ENCODE measurements around the gene CORT.
A peak's percentile ranks its signal among the peaks of the same experiment; 100 is the strongest.
"Not testable (repeated sequence)": the region's sequence is repeated elsewhere in the genome, so short reads cannot be mapped to it uniquely, and the experiment has no call there.

Gene CORT

DNA sequence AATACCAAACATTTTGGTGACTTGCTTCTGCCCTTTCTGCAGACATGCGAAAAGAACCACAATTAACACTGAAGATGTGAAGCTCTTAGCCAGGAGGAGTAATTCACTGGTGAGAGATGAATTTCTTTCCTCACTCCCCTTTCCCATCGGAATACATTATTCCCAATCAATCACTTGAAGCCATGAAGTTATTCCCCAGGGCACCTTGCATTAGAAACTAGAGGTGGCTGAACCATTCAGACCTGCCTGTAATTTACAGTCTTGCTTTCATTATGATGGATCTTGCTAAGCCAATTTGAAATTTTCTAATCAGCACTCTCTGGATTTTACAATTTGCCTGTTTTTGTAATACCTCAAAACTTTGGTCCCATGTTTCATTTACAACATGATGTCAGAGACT is 9.5 kb upstream of the CORT start:
- no peak for DNase-seq

DNA sequence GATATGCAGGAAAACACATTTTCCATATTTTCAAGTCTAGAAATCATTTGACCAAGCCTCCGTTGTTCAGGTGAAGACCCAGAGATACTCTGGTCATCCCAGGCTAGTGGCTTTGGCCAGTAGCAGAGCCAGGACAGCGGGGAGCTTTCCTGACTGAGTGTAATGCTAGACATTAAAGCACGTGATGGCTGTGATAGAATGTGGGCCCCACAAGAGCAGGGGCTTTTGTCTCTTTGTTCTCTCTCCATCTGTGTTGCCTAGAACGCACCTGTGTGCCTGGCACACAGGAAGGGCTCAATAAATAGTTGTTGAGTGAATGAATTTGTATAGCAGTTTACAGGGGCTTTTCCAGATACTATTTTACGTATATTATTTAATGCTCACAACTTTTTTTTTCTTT is 9.0 kb upstream of the CORT start:
- DNase-seq: no peak

DNA sequence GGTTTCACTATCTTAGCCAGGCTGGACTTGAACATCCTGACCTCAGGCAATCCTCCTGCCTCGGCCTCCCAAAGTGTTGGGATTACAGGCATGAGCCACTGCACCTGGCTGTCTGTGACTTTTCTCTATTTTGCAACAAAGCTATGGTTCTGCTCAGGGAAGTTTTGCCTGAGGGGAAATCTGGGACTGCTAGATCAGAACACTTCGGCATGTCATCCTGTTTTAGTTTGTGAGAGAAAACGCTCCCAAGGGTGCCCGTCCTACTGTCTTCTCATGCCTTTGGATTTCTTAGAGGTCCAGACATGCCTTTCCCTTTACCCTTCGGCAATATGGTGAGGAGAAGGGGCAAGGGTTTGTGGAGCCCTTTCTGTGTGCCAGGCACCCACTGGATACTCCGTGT is 5.6 kb upstream of the CORT start:
- DNase-seq: no peak

DNA sequence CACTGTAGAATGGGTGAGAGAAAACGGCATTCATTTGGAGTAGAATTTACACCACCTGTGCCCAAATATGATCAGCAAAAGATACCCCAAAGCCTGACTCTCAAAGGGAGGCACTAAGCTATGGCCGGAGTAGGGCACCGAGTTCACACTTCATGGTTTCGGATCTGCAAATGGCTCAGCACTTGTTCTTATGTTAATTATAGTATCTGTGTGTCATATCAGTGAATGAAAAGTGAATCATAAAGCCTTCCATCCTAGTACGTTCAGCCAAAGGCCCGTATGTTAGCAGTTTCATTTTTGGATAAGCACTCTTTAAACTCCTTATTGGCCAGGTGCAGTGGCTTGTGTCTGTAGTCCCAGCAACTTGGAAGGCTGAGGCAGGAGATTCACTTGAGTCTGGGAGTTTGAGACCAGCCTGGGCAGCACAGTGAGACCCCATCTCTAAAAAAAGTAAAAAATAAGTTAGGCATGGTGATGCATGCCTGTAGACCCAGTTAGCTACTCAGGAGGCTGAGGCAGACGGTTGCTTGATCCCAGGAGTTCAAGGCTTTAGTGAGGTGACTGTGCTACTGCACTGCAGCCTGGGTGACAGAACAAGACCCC is 4.9 kb upstream of the CORT start:
- DNase-seq: no peak

DNA sequence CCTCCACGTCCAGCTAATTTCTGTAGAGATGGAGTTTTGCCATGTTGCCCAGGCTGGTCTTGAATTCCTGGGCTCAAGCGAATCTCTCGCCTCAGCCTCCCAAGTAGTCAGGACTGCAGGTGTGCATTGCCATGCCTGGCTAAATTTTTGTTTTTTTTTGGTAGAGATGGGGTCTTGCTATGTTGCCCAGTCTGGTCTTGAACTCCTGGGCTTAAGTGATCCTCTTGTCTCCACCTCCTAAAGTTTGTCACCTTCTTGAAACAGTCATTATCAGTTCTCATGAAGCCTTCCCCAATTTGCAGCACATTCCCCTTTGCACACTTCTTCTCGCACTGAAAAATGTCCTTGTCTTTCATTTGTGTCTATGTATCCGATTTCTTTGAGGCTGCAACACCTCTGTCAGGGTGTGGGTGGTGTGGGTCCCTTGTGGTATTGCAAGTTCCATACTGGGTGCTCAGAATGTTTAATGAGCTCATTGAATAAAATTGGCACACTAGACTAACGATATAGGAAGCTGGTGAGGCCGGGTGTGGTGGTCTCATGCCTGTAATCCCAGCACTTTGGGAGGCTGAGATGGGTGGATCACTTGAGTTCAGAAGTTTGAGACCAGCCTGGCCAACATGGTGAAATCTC is 2.9 kb upstream of the CORT start:
- no peak for DNase-seq

DNA sequence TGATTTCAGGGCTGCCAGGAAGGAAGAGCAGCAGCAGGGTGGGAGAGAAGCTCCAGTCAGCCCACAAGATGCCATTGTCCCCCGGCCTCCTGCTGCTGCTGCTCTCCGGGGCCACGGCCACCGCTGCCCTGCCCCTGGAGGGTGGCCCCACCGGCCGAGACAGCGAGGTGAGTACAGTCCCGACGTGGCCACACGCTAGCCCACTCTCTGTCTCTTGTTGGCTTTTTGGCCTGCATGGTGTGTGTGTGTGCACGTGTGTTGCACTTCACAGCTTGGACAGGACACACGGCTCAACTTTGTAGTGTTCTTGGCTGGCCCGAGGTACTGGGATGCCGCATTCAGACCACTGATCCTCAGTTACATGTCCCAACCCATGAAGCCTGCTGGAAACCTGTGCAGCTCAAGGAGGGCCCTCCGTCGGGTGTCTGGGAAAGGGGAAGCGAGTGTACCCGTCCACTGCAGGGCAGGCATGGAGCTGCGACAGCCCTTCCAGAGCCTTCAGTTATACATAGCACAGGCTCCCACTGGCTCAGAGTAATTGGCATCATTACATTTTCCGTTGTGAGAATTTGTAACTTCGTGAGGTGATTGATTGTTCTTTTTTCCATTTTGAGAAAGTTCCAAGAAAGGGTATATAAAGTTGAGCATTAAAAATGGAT is 454 bp downstream of the CORT start:
- DNase-seq: no peak

DNA sequence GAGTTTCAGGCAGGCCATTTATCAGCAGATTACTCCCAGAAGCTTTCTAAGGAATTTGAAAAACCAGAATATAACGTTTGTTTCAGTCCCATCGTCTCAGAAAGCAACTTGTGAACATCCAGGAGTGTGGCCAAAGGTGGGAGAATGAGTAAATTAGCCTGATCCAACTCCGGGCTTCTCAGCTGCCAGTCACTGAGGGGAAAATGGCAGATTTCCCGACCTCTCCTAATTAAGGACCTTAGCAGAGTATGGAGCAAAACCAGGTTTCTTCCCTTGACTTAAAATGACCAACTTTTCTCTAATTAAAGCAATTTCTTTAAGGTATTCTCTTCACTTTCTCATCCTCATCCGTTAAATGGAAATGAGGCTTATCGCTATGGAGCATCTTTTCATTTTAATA is 1.0 kb downstream of the CORT start:
- DNase-seq: no peak

DNA sequence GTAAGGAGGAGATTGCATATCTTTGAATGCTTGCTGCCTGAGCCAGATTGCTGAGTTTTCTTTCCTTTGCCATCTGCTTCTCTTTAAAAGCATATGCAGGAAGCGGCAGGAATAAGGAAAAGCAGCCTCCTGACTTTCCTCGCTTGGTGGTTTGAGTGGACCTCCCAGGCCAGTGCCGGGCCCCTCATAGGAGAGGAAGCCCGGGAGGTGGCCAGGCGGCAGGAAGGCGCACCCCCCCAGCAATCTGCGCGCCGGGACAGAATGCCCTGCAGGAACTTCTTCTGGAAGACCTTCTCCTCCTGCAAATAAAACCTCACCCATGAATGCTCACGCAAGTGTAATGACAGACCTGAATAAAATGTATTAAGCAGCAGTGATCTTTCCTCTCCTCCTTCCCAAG is 1.5 kb downstream of the CORT start:
- DNase-seq: no peak

DNA sequence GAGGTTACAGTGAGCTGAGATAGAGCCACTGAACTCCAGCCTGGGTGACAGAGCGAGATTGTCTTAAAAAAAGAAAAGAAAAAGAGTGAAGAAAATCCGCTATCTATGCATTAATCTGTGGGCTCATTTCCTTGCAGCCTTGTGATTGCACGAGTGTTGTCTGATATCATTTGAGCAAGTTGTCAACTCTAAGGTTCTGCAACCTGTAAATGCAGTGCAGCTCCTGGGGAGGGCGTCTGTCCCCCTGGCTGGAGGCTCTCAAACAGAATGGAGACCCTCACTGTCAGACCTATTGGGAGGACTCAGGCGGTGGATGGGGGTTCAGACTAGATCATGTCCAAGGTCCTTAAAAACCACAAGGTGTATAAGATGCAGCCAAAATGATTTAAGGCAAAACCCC is 6.2 kb downstream of the CORT start:
- DNase-seq: no peak

DNA sequence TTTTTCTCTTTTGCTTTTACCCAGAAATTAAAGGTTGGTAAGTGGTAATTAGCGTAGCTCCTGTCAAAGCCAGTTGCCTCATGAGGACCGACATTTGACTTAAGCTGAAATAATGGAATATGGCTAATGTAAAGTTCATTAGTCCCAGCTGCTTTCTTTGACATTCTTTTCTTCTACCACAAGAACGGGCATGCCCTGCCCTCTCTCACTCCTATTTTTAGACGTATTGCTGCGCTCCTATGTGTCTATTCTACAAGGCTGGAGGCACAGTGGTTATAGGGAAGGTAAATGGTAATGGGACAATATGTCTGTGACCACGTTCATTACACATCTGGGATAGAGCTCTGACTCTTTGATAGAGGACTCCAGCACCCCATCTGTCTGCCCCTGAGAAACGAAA is 6.8 kb downstream of the CORT start:
- no peak for DNase-seq

DNA sequence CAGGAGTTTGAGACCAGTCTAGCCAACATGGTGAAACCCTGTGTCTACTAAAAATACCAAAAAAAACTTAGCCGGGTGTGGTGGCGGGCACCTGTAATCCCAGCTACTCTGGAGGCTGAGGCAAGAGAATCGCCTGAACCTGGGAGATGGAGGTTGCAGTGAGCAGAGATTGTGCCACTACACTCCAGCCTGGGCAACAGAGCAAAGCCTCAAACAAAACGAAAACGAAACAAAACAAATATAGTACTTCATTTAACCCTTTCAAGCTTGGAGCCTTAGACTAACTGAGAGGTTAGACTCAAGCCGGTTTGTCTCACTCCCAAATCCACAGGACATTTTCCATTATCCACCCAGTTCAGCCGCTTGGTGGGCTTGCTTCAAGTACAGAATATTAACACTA is 7.6 kb downstream of the CORT start:
- DNase-seq: not testable (repeated sequence)

DNA sequence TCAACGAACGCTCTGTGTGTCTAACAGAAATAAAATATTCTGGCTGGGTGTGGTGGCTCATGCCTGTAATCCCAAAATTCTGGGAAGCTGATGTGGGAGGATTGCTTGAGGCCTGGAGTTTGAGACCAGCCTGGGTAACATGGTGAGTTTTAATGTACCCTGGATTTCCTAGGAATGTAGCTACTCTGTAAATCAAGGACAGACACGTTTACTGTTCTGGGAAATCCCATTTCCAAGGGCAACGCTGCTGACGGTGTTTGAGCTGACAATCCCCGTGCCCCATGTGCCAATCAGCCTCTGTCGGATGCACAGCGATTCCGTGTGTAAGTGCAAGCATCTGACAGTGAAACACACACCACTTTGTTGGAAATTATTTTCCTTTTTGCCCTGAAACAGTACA is 8.0 kb downstream of the CORT start:
- no peak for DNase-seq

DNA sequence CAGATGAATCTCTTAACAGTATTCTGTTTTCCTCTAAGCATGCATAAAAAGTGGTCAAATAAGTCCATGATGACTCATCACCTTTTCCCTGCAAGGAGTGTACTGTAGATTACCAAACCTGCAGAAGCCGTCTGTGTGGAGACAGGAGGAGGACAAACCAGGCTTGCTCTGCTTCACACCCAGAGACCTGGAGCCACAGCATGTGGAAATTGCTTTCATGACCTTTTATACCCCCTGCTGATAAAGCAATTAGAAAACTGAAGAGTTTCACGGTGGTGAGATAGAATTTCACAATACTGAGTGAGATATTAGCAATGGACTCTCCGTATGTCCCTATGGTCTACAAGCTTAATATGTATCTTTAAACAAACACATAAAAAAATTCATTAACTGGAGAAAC is 9.4 kb downstream of the CORT start:
- no peak for DNase-seq

DNA sequence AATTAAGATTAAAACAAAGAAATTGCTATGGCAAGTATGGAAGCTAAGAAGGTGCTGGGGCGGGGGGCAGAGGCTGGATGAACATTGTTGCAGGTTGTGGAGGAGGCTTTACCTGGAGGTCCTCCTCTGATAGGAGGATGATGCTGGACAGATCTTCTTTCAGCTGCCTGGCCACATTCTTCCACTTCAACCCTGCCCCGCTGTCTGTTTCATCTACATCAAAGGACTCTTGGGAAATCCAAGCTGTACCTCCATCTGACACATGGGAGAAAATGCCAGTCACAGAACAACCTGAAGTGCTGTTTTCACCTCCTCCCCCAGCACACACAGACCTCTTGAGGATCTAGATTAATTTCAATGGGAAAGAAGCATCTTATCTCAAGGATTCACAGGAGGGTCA is 17.2 kb downstream of the CORT start:
- no peak for DNase-seq

DNA sequence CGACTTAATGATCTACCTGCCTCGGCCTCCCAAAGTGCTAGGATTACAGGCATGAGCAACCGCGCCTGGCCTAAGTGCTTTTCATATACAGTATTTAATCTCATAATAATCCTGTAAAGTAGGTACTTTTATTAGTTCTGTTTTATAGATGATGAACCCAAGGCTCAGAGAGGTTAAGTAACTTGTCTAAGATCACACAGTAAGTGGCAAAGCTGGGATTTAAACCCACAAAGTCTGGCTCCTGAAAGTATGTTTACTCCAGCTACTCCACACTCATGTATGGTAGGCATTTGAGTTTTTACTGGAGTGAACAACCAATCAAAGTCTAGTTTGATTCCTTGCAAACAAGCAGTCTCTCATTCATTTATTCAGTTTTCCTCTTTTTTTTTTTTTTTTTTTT is 20.2 kb downstream of the CORT start:
- DNase-seq: no peak

DNA sequence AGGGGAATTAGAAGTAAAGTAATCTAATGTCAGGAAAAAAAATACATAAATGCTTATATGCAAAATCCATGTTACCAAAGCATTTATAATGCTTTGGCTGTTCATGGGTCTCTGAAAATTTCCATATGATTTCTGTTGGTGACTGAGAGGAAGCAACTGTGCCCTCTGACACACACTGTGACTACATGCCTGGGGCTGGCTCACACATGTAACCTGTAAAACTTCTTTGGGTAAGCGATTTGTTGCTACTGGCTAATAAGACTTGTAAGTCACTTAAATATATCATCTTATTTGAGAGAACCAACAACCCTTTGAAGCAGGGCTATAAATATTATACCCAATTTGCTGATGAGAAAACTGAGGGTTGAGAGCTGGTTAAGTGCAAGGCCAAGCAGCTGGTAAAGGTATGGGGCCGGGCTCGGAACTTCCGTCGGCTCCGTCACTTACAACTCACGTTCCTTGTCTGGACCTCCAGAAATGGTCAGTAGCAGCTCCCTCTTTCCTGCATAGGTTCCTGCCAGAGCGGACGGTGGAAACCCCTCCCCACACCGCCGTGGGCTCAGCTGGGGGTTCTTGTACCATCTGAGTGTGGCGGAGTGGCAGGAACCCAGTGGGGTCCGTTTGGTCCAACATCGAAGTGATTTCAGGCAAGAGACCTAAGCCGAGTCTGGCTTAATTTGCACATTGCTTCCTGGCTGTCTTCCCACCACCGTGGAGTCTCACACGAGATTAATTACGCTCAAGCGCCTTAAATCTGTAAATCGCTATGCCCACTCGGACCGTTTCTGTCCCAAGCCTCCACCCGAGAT is 21.8 kb downstream of the CORT start:
- DNase-seq: no peak

DNA sequence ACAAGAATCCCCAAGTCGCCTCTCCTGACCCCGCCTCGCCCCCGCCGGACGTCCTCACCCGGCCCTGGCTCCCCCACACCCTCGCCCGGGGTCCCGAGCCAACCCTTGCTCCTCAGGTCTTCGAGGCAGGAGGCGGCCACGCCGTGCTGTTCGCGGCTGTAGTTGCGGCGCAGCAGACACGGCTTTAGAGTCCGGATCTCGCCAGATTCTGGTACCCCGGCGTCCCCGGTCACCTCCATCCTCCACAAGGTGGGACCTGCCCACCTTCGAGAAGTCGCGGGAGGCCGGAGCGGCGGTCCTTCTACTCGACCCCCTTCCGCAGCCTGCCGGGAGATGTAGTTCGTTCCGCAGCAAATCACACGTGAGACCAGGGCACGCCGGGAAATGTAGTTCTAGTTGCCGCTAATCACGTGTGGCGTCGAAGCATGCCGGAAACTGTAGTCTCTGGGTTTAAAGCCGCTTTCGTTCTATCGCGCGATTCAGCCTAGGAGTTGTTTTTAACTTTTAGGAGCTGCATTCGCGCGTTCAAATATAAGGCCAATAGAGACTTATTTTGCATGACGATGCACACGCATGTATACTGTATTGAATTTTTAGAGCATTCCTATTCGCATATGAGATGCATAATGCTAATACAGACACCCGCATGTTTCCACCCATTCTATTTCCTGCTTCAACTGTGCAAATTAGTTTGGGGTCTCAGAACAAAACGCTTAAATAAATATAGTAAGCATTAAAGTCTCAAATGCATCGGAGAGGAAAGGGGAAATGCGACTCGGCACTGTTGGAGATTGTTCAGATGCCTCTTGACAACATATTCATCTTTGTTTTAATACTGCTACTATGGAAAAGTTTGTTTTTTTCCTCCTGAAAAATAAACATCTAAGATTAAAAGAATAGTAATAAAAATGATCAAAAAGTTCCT is 22.7 kb downstream of the CORT start, which contains the start of gene DFFA:
Gene DFFA, minus strand, starts transcription at position 310 of the 925 bp plus-strand sequence. Its CDS starts 71 bp downstream, at position 239.
- DNase-seq: peak; percentile 86

DNA sequence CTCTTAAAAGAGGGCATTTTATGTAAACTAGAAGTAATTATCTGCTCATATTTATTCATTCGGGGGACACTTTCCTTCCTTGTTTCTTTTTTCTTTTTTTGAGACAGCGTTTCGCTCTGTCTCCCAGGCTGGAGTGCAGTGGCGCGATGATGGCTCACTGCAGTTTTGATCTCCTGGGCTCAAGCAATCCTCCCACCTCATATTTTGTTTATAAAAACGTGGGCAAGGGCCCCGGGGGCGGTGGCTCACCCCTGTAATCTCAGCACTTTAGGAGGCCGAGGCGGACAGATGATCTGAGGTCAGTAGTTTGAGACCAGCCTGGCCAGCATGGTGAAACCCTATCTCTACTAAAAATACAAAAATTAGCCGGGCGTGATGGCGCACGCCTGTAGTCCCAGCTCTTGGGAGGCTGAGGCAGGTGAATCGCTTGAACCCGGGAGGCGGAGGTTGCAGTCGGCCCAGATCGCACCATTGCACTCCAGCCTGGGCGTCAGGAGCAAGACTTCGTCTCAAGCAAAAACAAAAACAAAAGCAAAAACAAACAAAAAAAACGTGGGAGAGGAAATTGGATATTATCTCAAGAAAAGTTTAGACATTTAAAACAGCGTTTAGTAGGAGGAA is 23.4 kb downstream of the CORT start:
- no peak for DNase-seq

DNA sequence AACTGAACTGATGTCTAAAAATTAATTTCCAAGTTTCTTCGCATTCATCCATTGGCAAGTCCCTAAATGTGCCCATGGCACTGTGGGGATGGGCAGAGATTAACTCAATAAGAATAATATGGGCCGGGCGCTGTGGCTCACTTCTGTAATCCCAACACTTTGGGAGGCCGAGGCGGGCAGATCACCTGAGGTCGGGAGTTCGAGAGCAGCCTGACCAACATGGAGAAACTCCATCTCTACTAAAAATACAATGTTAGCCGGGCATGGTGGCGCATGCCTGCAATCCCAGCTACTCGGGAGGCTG is 24.4 kb downstream of the CORT start:
- not testable (repeated sequence) for DNase-seq

DNA sequence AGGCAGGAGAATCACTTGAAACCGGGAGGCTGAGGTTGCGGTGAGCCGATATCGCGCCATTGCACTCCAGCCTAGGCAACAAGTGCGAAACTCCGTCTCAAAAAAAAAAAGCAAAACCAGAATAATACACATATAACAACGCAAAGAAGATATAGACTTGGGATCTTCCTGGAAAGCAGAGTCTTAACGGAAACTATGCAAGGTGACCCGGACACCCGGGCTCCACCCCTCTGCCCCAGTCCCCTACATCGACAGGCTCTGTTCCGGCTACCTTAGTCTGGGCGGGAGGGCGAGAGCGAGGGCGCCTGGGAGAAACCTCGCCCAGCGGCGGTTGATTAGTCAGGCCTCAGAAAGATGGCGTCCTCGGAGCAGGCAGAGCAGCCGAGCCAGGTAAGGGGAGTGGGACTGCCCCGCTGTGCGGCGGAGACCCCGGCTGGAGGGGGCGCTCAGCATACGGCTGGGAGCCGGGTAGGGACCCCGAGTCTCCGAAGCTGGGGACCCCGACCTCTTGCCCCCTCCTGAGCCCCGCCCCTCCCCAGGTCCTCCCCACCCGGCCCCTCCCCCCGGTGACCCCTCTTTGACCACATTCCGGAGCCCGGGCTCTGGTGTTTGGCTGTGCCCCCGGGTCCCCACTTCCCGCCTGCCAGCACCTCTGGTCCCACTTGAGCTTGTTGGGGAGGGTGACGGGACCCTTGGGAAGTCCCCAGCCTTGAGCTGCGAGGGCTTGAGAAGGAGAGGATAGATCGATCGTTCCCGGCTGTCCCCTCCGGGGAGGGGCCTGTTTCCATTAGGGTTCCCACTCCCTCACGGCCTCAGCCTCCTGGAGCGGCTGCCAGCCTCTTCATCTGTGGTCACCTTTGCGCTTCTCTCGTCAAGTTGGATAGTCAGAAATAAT is 25.0 kb downstream of the CORT start, which contains the start of gene PEX14:
Gene PEX14, plus strand, starts transcription at position 338 of the 895 bp plus-strand sequence. Its CDS starts 17 bp downstream, at position 355.
- peak; percentile 83 for DNase-seq

DNA sequence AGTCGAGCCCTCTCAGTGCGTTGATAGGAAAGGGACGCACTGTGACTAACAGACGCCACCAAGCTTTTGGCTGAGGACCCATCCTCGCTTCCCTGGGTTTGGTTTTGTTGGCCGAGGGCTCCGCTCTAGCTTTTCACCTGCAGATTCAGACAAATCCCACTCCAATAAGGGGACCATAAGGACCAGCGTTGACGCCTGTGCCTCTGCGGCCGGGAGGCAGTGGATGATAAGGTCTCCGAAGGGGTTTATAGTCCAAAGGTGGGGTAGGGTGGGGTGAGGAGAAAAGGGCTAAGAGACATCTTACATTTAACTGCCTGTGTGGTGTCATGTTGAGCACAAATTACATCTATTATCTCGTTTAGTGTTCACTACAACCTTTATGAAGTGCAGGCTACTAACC is 25.7 kb downstream of the CORT start:
- no peak for DNase-seq

All from activated T-cell treated with anti-CD3 and anti-CD28 coated beads, Interleukin-2, amount 50 U/mL, for 1 hour (primary cell).